DMS 273 treated with DMSO at 0.1 percent for 48 hours (cell line): ENCODE measurements around the gene CRISPLD2.

Experiments used
- DNase-seq: peaks from one replicate; lab custom pipeline; 2025; lab: John Stamatoyannopoulos, UW

The CRISPLD2 gene

GRCh38 chr16:84957792-84958191, 138.0 kb downstream of the CRISPLD2 start:
- DNase-seq = no peak
